Brain microvascular endothelial cell (primary cell): ENCODE measurements around the gene FAAP20.

Source experiments
- DNase-seq: peaks from one replicate; pipeline ENCODE4 v3.0.0-alpha.2; 2020
- H3K27ac ChIP-seq: fragments of 250-450 bp; sonication (Bioruptor Pico); 2 replicates; pipeline ENCODE4 v1.5.1; 2020; ENCODE audit warnings: mild to moderate bottlenecking, moderate library complexity
- H3K27me3 ChIP-seq: fragments of 250-450 bp; sonication (Bioruptor Pico); replicated peaks from 2 replicates; pipeline ENCODE4 v1.5.1; 2020; ENCODE audit warnings: mild to moderate bottlenecking
- H3K36me3 ChIP-seq: fragments of 250-450 bp; sonication (Bioruptor Pico); replicated peaks from 2 replicates; pipeline ENCODE4 v1.5.1; 2020; ENCODE audit warnings: mild to moderate bottlenecking
- H3K4me3 ChIP-seq: 2 replicates; pipeline ENCODE4 v1.5.1; 2011; ENCODE audit warnings: low read depth, mild to moderate bottlenecking, control low read depth, low read length, moderate library complexity
- in situ Hi-C: cut with HindIII; loops from 2 replicates; pipeline ENCODE4 v1.10.0; 2017; ENCODE audit warnings: low sequenced_read_pairs, low pct_ligation_motif_present
- TF ChIP-seq, protein P1 (sequence below): IDR thresholded peaks from 2 replicates; pipeline ENCODE4 v1.5.1; 2011; ENCODE audit warnings: low read depth, mild to moderate bottlenecking, moderate library complexity, low read length, control low read depth, inconsistent platforms; ENCODE audit errors: missing control alignments

Gene FAAP20

DNA sequence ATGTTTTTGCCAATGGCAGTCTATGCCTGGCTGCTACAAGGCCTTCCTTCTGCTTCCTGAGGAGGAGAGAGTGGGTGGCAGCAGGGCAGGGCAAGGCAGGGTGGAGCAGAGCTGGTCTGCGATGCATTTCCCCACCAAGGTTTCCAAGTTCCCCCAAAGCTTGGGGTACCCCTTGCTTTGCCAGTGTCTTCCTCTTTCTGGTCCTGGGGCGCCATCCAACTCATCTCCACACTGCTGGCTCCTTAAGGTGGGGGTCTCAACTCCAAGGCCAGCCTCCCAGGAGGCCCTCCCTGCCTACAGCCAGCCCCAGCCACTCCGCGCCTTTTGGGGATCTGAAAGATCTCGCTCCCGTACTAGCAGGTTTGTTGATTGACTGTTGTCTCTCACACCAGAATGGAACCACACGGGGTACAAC lies 29.6 kb upstream of the FAAP20 start:
- TF ChIP-seq, protein P1, sequence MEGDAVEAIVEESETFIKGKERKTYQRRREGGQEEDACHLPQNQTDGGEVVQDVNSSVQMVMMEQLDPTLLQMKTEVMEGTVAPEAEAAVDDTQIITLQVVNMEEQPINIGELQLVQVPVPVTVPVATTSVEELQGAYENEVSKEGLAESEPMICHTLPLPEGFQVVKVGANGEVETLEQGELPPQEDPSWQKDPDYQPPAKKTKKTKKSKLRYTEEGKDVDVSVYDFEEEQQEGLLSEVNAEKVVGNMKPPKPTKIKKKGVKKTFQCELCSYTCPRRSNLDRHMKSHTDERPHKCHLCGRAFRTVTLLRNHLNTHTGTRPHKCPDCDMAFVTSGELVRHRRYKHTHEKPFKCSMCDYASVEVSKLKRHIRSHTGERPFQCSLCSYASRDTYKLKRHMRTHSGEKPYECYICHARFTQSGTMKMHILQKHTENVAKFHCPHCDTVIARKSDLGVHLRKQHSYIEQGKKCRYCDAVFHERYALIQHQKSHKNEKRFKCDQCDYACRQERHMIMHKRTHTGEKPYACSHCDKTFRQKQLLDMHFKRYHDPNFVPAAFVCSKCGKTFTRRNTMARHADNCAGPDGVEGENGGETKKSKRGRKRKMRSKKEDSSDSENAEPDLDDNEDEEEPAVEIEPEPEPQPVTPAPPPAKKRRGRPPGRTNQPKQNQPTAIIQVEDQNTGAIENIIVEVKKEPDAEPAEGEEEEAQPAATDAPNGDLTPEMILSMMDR: no peak

GRCh38 chr1:2221271-2221670 lies 26.7 kb upstream of the FAAP20 start:
- no peaks in the 10 kb centered on the region for H3K27me3 ChIP-seq
- no peak overlapping the region for H3K4me3 ChIP-seq
- TF ChIP-seq, protein P1: no peak
- no peak for DNase-seq
- in situ Hi-C loops: loop anchor here (25.0 kb wide), 1 partner anchor 91 kb away; no protein-coding TSS in a partner anchor
- no peaks in the 10 kb centered on the region for H3K36me3 ChIP-seq
- H3K27ac ChIP-seq: no peak overlapping the region

More for the DNA sequence above, 29.6 kb upstream of the FAAP20 start:
- Histone ChIP-seq H3K36me3 (peaks cover 4% of the 10 kb centered on the region), H3K27ac (no peak overlapping the region), H3K4me3 (no peak overlapping the region), H3K27me3 (no peaks in the 10 kb centered on the region)
- DNase-seq: no peak
- in situ Hi-C loops: loop anchor here (25.0 kb wide), 1 partner anchor 88 kb away; no protein-coding TSS in a partner anchor

DNA sequence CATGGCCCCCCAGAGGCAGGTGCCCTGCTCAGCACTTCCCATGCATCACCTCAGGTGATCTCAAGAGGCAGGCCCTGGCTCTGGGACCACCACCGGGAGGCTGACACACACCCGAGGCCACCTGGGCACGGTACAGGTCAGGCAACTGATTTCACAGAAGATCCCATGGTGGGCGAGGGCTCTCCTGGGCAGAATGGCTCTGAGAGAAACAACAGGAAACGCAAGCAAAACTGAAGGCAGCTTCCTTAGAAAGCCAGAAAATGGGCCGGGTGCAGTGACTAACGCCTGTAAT lies 22.1 kb upstream of the FAAP20 start:
- TF ChIP-seq, protein P1: no peak
- in situ Hi-C loops: loop anchor here (25.0 kb wide), 1 partner anchor 96 kb away; no protein-coding TSS in a partner anchor
- no peak for DNase-seq
- no peak overlapping the region for H3K27ac ChIP-seq
- H3K36me3 ChIP-seq: no peaks in the 10 kb centered on the region
- no peak overlapping the region for H3K4me3 ChIP-seq
- no peaks in the 10 kb centered on the region for H3K27me3 ChIP-seq

DNA sequence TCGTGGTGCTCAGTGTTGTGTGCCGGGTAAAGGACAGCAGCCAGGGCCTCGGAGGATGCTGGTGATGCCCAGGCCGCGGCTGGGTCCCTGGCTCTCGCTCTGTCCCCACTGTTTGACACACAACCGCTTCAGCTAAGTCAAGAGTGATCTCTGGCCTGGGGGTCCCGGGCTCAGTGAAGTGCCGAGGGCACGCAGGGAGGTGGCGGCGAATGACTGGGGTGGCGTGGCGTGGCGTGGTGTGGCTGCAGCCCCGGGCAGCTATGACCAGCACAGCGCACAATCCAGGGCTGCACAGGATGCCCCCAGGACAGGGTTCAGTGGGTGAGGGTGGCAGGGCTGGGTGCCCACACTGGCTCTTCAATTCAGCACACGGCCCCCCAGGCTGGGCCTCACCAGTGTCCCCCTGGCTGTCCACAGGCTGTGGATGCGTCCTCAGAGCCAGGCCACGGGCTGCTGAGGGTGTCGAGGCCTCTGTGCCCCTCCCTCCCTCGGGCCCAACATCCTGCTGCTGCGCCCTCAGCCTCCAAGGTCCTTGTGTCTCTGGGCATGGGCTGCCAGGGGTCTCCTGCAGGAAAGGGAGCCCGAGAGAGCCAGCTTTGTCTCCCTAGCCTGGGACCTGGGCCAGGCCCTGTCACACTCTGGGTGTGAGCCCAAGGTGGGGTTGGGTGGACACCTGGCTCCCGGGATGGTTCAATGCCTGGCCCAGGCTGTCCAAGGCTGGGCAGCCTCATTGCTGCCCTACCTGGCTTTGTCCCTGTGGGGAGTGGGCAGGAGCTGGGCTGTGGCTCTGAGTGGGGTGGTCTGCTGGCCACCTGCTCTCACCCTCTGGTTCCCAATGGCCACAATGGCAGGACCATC lies 21.6 kb upstream of the FAAP20 start:
- TF ChIP-seq, protein P1: no peak
- in situ Hi-C loops: loop anchor here (25.0 kb wide), 1 partner anchor 96 kb away; no protein-coding TSS in a partner anchor
- H3K36me3 ChIP-seq: no peaks in the 10 kb centered on the region
- DNase-seq: no peak
- no peak overlapping the region for H3K27ac ChIP-seq
- H3K4me3 ChIP-seq: no peak overlapping the region
- no peaks in the 10 kb centered on the region for H3K27me3 ChIP-seq

- H3K27me3 ChIP-seq: no peaks in the 10 kb centered on the region
- in situ Hi-C loops: loop anchor here (25.0 kb wide), 1 partner anchor 97 kb away; no protein-coding TSS in a partner anchor
- H3K36me3 ChIP-seq: no peaks in the 10 kb centered on the region
- H3K4me3 ChIP-seq: no peak overlapping the region
- TF ChIP-seq, protein P1: no peak
- H3K27ac ChIP-seq: no peak overlapping the region
- DNase-seq: no peak
Observed at GRCh38 chr1:2215329-2215728, 20.8 kb upstream of the FAAP20 start.
